HG03095 (cell line): ENCODE measurements around the gene CLSTN2.

Source experiments
- ATAC-seq: cut with Tn5 transposase; IDR thresholded peaks from one replicate; pipeline ENCODE4 v1.9.1; 2021; ENCODE audit warnings: moderate library complexity; ENCODE audit not compliant: unreplicated experiment

The CLSTN2 gene

DNA sequence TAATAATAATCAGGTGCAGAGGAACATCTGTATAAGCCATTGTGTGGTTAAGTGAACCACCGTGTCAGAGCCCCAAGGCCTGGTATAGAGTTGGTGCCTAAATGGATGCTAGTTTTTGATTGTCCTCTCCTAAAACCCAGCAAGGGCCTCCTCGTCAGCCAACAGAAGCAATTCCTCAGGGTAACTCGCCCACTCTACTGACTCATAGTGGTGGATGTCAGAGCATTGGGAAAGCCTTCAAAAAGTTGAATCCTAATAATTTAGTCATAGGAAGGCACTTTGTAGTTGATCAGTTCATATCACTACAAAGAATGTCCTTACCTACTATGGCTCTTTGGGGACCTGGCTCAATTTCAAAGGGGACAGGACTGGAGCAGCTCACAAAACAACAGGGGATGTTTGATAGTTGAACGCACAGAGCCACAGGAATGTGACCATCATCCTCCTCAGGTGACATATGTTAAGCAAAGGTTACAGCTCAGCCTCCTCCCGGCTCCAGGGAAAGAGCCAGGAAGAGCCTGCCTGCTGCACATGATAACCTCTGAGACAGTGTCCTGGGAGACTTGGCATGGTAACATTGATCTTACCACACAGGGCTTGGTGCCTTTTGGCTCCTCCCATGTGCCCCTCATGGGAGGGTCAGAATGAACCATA is 338.7 kb downstream of the CLSTN2 start:
- ATAC-seq, result no peak

DNA sequence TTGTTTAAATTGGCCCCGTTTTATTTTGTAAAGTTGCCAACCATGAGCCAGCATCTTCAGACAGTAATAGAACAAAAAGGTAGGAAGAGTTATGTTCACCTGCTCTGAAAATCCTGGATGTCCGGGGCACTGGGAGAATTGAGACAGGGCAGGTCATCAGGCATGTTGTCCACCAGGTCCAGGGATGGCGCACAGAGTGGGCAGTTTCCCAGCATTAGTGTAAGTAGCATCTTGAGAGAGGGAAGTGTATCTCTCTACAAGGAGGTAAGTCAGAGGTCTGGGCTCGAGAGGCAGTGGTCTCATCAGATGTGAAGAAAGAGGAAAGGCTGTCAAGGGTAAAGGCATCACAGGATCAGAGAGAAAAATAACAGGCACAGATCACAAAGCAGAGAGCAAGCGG is 339.4 kb downstream of the CLSTN2 start:
- ATAC-seq, result no peak

DNA sequence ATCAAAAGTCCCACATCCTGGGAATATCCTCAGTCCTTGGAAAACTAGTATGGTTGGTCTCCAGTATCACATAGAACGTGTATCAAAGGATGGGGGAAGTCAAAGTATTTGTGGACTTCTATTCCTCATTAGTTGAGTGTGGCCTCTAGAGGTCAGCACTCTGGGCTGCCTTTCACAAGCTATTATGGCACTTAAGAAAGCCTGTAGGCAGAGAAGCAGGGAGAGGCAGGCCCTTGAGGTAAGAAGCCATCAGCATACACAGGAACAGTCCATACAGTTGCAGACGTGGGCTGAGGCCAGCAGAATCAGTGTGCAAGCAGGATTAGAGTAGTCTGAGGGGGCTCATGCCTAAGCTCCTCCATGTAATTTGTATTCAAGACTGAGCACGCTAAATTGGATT is 341.7 kb downstream of the CLSTN2 start:
- ATAC-seq, result no peak

DNA sequence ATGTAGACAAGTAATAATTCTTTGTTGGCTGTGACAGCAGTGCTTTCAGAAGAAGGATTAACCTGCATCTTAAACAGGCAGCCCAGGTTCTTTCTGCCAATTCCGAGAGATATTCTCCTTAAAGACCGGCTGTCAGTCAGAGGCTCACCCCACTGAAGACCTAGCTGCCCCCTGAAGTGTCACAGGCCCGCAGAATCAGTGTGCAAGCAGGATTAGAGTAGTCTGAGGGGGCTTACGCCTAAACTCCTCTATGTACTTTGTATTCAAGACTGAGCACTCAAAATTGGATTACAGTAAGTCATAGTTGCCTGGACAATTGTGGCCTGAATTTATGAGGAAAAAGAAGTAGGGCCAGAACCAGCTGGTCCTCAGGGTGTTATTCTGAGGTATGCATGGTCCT is 342.9 kb downstream of the CLSTN2 start:
- no peak for ATAC-seq

- no peak for ATAC-seq
These were observed 349.4 kb downstream of the CLSTN2 start for GRCh38 chr3:140284372-140284771.

DNA sequence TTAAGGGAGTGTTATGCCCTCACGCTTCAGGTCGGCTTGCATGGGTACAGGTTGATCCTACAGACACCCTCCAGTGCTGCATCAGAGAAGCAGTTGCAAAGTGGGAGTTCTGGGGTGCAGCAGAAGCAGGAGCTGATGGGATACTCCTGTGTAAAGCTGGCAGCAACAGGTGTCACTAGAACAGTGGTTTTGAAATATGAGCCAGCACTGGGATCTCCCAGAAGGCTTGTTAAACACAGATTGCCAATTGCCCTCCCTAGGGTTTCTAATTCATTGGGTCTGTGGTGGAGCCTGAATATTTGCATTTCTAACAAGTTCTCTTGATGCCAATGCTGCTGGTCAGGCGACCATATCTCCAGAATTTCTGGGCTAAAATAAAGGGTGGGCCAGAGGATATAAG is 350.4 kb downstream of the CLSTN2 start:
- ATAC-seq, result no peak

DNA sequence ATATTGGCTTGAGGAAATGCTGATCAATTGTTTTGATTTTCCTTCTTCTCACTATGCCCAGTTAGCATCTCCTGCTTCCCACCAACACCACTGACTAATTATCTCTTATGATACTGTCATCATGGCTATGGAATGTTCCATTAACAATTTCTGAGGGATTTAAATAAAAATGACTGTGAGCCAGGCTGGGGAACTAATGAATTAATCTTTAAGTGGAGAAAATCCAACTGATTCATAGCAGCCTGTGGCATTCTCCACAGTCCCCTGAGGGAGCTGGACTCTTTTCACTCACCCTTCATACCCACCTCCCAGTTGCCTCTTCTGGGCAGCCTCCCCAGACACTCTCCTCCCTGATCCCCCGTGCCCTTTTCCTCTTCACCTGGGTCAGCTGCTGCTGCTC is 353.6 kb downstream of the CLSTN2 start:
- no peak for ATAC-seq

GRCh38 chr3:140290105-140290504 is 355.1 kb downstream of the CLSTN2 start:
- ATAC-seq, result no peak

DNA sequence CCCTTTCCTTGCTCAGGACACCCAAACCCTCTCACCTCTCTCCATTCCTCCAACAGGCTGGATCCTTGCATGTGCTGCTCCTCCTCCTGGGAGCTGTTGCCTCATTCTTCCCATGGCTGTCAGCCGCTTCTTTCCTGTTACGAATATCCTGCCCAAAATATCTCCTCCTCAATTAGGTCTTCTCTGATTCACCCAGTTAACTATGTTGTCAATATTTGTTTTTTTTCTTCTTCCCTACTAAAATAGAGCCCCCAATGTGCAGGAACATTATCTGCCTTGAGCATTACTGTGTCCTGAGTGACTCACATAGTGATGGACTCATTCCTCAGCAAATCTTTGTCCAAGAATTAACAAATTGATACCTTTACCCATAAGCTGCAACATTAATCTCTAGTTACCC is 357.2 kb downstream of the CLSTN2 start:
- ATAC-seq, result no peak

DNA sequence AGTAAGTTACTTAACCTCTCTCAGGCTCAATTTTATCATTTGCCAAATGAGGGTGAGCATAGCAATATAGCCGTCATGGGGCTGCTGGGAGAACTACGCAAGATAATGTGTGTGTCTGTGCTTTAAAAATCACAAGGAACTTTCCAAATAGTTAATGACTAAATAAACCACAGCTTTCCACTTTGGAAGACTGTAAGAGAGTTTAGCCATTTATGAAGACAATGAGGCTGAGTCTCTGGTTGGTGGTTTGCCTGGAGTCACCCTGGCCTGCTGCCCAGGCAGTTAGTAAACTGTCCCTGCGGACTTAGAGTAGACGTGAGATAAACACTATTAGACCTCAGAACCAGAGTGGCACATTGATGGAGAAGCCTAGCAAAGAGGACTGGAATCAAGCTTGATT is 357.7 kb downstream of the CLSTN2 start:
- no peak for ATAC-seq

- no peak for ATAC-seq
These were observed 359.1 kb downstream of the CLSTN2 start for GRCh38 chr3:140294058-140294457.

DNA sequence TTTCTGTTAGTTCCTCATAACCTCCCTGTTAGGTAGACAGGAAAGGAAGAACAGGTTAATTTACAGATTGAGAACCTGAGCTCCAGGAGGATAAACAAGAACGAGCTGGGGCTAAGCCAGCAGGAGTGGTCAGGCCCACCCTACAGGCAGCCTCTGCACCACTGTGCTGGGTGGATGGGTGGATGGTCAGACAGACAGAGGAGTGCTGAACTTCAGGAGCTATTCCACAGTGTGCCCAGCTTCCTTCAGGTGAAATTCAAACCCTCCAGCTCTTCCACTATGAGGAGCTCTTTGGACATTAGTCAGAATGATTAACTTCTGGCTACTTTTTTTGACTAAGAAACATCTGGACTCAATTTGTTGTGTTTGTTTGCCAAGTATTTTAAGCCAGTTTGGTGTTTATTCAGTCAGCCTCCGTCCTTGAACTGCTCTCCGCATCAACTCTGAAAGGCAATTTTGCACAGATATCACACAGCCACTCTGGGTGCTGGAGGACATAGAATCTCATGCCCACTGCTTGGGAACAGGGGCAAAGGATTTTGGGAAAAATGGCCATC is 361.9 kb downstream of the CLSTN2 start:
- no peak for ATAC-seq

DNA sequence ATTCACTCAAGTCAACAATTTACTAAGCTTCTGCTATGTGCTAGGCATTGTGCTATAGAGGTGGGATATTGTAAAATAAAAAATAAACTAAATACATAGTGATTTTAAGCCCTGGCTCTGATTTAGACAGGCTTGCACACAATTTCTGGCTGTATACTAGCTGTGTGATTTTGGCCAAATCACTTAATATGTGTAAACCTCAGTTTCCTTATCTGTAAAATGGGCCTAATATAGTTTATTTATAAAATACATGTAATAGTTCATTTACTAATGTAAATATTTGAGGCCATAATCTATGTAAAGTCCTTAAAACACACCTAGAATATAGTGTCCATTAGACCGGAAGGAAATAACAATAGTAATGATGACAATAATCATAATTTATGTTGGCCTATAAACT is 363.1 kb downstream of the CLSTN2 start:
- no peak for ATAC-seq

DNA sequence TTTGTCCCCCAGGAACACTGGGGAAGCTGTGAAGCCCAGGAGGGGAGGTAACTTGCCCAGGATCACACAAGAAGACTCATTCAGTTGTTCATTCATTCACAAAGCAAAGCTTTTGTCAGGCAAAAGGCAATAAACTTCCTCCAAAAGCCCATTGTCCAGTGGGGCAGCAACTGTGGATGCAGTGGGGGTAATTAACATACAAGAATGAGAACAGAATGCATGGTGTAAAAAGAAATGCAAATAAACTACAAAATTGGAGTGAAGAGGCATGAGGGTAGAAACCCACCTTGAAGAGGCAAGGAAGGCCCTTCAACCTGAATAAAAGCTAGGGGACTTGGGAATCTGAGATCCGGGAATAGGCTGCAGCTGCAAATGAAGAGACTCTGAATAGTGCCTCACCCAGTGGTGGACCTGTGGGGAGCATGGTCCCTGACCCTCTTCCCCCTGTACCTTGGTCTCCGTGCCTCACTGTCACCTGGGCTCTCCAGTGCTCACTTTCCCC is 363.6 kb downstream of the CLSTN2 start:
- ATAC-seq, result no peak

DNA sequence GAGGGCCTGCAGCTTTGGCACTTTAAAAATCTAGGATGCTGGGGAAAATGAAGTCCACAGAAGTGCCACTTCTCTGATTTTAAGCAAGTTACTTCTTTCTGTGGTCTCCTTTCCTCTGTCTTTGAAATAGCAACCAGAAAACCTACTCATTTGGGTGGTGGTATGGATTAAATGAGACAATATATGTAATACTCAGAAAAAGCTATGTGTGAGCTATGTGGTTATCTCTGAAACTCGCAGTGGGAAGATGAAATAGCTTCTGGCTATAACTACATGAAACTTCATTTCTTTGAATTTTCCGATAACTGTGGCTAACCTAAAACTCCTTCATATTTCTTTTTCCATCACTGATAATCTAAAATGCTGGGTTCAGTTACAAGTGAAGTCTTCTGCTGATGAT is 368.9 kb downstream of the CLSTN2 start:
- ATAC-seq, result no peak

- no peak for ATAC-seq
These were observed 373.6 kb downstream of the CLSTN2 start for GRCh38 chr3:140308535-140308934.

DNA sequence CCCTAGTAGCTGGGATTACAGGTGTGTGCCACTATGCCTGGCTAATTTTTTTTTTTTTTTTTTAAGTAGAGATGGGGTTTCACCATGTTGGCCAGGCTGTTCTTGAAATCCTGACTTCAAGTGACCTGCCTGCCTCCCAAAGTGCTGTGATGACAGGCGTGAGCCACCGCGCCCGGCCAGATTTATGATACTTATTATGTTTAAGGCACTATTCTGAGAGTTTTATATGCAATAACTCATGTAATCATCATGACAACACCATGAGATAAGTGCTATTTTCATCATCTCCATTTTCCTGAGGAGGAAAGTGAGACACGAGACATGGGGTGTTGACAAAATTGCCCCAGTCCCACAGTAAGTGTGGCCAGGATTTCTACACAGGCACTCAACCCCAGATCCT is 376.4 kb downstream of the CLSTN2 start:
- ATAC-seq, result no peak

DNA sequence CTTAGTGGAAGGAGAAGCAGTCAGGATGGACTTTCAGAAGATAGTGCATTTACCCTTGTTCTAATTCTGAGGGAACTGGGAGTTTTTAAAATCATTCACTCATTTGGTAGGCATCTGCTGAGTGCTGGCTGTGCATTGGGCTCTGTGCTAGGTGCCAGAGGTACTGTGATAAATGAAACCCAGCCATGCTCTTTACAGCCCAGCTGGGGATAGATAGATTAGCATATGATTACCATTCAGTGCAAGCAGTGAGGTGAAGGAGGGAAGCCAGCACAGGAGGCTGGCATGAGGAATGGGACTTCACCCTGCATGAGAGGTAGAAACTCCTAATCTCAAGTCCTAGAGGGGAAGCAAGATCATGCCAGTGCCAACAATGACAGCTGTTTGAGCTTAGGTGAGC is 381.0 kb downstream of the CLSTN2 start:
- ATAC-seq, result no peak

GRCh38 chr3:140316466-140316865 is 381.5 kb downstream of the CLSTN2 start:
- ATAC-seq, result no peak

DNA sequence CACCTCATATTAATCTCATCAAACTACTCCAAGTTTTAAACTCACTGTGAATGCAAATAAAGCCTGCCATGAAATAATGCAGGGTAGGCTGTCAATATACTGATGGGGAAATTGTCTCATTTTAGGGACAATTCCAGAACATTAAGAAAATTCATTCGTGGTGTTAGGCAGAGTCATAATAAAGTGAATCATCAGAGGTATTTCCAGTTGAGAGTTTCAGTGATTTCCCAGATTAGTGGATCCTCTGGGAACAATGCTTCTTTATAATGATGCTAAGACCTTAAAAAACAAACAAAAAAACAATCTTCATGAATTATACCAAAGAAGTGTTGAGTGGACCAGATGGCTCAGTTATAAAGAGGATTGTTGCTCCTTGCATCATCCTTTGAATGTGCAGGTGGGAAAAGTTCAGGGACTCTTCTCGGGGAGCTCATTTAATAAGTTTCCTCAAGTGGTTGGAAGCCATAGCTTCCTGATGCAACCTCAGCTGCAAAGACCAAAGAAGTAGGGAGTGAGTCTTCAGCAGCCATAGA is 381.9 kb downstream of the CLSTN2 start:
- ATAC-seq, result no peak

- no peak for ATAC-seq
These were observed 384.8 kb downstream of the CLSTN2 start for GRCh38 chr3:140319739-140320138.

GRCh38 chr3:140323561-140323960 is 388.6 kb downstream of the CLSTN2 start:
- ATAC-seq, result no peak

DNA sequence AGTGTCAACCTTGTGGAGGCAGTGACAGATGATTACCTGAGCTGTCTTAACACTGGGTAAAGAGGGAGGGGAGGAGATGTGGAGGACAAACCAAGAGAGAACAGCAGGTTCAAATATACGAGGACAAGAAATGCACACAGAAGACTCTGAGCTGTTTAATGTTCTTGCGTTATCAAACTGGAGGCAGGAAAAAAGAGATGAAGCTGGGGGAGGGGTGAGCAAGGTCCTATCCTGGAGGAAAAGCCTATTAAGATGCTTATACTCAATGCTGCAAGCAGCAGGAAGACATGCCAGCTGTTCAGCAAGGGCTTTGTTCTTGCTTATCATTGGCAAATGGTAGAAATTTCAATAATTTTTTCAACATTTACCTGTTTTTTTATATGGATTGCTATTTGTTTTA is 397.1 kb downstream of the CLSTN2 start:
- no peak for ATAC-seq
